NCI-H2227 (cell line): ENCODE data around the gene CCDC61.

Experiments
- DNase-seq: peaks from one replicate; lab custom pipeline; 2025; ENCODE audit not compliant: unreplicated experiment; lab: John Stamatoyannopoulos, UW

Gene CCDC61

GRCh38 chr19:45973553-45974338 lies 21.5 kb upstream of the CCDC61 start, which contains the start of gene NOVA2:
Gene NOVA2 (minus strand): TSS chr19:45973865. CDS start chr19:45973351, 514 bp downstream.
- peak; percentile 92 for DNase-seq

- DNase-seq: peak; percentile 78
Measured at GRCh38 chr19:45975306-45976070, 19.8 kb upstream of the CCDC61 start.

- peak; percentile 89 for DNase-seq
Measured at GRCh38 chr19:45976178-45976577, 19.1 kb upstream of the CCDC61 start.

GRCh38 chr19:45978156-45978555 lies 17.1 kb upstream of the CCDC61 start:
- DNase-seq: no peak

- DNase-seq: no peak
Measured at GRCh38 chr19:45981350-45981749, 13.9 kb upstream of the CCDC61 start.

GRCh38 chr19:45985321-45985720 lies 9.9 kb upstream of the CCDC61 start:
- DNase-seq: no peak

GRCh38 chr19:45990113-45990728 lies 5.0 kb upstream of the CCDC61 start:
- DNase-seq: no peak

- no peak for DNase-seq
Measured at GRCh38 chr19:45994456-45994997, 740 bp upstream of the CCDC61 start.

- DNase-seq: no peak
Measured at GRCh38 chr19:45995715-45996385, 583 bp downstream of the CCDC61 start.

- DNase-seq: no peak
Measured at GRCh38 chr19:45996933-45997332, 1.7 kb downstream of the CCDC61 start.

GRCh38 chr19:45998834-45999233 lies 3.6 kb downstream of the CCDC61 start:
- DNase-seq: no peak

- peak; percentile 73 for DNase-seq
Measured at GRCh38 chr19:45999653-46000121, 4.4 kb downstream of the CCDC61 start.

GRCh38 chr19:46000491-46001246 lies 5.4 kb downstream of the CCDC61 start:
- DNase-seq: peak; percentile 73

- no peak for DNase-seq
Measured at GRCh38 chr19:46002678-46003275, 7.5 kb downstream of the CCDC61 start.

GRCh38 chr19:46006411-46006810 lies 11.1 kb downstream of the CCDC61 start:
- DNase-seq: no peak

GRCh38 chr19:46009530-46010510 lies 14.6 kb downstream of the CCDC61 start:
- peak; percentile 79 for DNase-seq

- DNase-seq: peak; percentile 28
Measured at GRCh38 chr19:46014534-46014933, 19.3 kb downstream of the CCDC61 start.

- DNase-seq: peak; percentile 84
Measured at GRCh38 chr19:46014941-46015686, 19.8 kb downstream of the CCDC61 start.
